Measurements from ENCODE around the gene PTPRC.

DNA sequence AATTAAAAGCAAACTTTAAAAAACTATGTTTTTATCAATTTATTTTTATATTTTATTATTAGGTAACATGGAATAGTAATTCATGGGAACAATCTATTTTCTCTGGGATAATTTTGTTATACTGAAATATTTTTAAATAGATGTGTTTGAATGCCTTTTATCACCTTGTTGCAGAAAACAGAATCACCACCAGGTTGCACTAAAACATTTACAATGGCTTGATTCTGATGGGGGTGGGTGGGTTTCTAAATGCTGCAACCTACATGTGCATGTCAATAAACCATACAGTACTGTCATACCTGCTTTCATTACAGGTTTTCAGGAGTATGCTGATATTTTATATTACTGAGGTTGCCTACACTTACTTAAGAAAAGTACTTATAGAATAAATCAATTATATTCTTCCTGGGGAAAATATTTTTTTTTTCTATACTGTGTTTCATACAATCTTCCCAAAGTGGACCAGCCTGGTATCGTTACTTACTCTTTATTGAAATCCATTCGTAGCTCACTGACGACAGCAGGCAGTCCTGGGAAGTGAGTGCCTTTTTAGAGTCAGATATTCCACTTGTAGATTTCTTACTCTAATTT, 132.8 kb downstream of the PTPRC start:
- TF ChIP-seq, protein P1, sequence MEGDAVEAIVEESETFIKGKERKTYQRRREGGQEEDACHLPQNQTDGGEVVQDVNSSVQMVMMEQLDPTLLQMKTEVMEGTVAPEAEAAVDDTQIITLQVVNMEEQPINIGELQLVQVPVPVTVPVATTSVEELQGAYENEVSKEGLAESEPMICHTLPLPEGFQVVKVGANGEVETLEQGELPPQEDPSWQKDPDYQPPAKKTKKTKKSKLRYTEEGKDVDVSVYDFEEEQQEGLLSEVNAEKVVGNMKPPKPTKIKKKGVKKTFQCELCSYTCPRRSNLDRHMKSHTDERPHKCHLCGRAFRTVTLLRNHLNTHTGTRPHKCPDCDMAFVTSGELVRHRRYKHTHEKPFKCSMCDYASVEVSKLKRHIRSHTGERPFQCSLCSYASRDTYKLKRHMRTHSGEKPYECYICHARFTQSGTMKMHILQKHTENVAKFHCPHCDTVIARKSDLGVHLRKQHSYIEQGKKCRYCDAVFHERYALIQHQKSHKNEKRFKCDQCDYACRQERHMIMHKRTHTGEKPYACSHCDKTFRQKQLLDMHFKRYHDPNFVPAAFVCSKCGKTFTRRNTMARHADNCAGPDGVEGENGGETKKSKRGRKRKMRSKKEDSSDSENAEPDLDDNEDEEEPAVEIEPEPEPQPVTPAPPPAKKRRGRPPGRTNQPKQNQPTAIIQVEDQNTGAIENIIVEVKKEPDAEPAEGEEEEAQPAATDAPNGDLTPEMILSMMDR (IDR thresholded peaks at IDR 0.05): peak; percentile 20 to 36 (median 36)
- TF ChIP-seq POLR2AphosphoS5 (IDR thresholded peaks at IDR 0.05) (no peak), POLR2A (IDR thresholded peaks at IDR 0.05; ENCODE audit: low read depth) (no peak)

All from esophagus muscularis mucosa (tissue), 3 donors.